ENCODE measurements around the gene PCMT1. TPM values are rescaled to one million over a fixed set of nuclear protein-coding genes. Genes with fewer than 3 reads are reported as not detected.

Gene PCMT1
- total and polyA plus RNA-seq, 2 of the 13 experiments (the other 11 are each of a cell fraction or from before 2014, with no cell fraction given) = 112 to 169 TPM

GRCh38 chr6:149717588-149718458 is 31.7 kb upstream of the PCMT1 start, which contains the start of gene LATS1 (continued):
- TF ChIP-seq, protein P1, sequence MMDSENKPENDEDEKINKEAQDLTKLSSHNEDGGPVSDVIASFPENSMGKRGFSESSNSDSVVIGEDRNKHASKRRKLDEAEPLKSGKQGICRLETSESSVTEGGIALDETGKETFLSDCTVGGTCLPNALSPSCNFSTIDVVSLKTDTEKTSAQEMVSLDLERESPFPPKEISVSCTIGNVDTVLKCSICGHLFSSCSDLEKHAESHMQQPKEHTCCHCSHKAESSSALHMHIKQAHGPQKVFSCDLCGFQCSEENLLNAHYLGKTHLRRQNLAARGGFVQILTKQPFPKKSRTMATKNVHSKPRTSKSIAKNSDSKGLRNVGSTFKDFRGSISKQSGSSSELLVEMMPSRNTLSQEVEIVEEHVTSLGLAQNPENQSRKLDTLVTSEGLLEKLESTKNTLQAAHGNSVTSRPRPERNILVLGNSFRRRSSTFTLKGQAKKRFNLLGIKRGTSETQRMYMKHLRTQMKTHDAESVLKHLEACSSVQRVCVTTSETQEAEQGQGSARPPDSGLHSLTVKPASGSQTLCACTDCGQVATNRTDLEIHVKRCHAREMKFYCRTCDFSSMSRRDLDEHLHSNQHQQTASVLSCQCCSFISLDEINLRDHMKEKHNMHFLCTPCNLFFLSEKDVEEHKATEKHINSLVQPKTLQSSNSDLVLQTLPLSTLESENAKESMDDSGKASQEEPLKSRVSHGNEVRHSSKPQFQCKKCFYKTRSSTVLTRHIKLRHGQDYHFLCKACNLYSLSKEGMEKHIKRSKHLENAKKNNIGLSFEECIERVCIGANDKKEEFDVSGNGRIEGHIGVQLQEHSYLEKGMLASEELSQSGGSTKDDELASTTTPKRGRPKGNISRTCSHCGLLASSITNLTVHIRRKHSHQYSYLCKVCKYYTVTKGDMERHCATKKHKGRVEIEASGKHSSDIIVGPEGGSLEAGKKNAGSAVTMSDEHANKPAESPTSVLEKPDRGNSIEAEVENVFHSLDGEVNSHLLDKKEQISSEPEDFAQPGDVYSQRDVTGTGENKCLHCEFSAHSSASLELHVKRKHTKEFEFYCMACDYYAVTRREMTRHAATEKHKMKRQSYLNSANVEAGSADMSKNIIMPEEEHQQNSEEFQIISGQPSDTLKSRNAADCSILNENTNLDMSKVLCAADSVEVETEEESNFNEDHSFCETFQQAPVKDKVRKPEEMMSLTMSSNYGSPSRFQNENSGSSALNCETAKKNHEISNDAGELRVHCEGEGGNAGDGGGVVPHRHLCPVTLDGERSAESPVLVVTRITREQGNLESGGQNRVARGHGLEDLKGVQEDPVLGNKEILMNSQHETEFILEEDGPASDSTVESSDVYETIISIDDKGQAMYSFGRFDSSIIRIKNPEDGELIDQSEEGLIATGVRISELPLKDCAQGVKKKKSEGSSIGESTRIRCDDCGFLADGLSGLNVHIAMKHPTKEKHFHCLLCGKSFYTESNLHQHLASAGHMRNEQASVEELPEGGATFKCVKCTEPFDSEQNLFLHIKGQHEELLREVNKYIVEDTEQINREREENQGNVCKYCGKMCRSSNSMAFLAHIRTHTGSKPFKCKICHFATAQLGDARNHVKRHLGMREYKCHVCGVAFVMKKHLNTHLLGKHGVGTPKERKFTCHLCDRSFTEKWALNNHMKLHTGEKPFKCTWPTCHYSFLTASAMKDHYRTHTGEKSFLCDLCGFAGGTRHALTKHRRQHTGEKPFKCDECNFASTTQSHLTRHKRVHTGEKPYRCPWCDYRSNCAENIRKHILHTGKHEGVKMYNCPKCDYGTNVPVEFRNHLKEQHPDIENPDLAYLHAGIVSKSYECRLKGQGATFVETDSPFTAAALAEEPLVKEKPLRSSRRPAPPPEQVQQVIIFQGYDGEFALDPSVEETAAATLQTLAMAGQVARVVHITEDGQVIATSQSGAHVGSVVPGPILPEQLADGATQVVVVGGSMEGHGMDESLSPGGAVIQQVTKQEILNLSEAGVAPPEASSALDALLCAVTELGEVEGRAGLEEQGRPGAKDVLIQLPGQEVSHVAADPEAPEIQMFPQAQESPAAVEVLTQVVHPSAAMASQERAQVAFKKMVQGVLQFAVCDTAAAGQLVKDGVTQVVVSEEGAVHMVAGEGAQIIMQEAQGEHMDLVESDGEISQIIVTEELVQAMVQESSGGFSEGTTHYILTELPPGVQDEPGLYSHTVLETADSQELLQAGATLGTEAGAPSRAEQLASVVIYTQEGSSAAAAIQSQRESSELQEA (CRISPR knock-in tag; IDR thresholded peaks at IDR 0.05; ENCODE audit: not compliant biosample characterization) = peak; percentile 99
- TF ChIP-seq TRIM24 (CRISPR knock-in tag; IDR thresholded peaks at IDR 0.05) = 0 out of 2 replicates have a peak, but pooled peaks have one; percentile 11
- TF ChIP-seq ZNF263 (CRISPR knock-in tag; IDR thresholded peaks at IDR 0.05) = 0 out of 2 replicates have a peak, but pooled peaks have one; percentile 13
- TF ChIP-seq RFX3 (CRISPR knock-in tag; IDR thresholded peaks at IDR 0.05) = no peak
- peak; percentile 78 for TF ChIP-seq ZNF281 (CRISPR knock-in tag; IDR thresholded peaks at IDR 0.05; ENCODE audit: borderline replicate concordance)
- TF ChIP-seq ZNF619 (CRISPR knock-in tag; IDR thresholded peaks at IDR 0.05) = peak; percentile 91
- TF ChIP-seq ZNF773 (CRISPR knock-in tag; IDR thresholded peaks at IDR 0.05; ENCODE audit: borderline replicate concordance) = no peak
- peak; percentile 98 for TF ChIP-seq ZNF883 (CRISPR knock-in tag; IDR thresholded peaks at IDR 0.05; ENCODE audit: not compliant biosample characterization)
- TF ChIP-seq ZNF362 (CRISPR knock-in tag; IDR thresholded peaks at IDR 0.05; ENCODE audit: borderline replicate concordance) = peak; percentile 54; the same call in 1 of the 2 replicates
- TF ChIP-seq ZNF34 (CRISPR knock-in tag; IDR thresholded peaks at IDR 0.05; ENCODE audit: borderline replicate concordance) = 0 out of 2 replicates have a peak, but pooled peaks have one; percentile 76
- 0 out of 2 replicates have a peak, but pooled peaks have one; percentile 32 for TF ChIP-seq HNRNPL (IDR thresholded peaks at IDR 0.05; ENCODE audit: low read depth, low read length)
- peak; percentile 71; the same call in 1 of the 2 replicates for TF ChIP-seq SIN3A (IDR thresholded peaks at IDR 0.05; ENCODE audit: borderline replicate concordance, low read depth, low read length)
- no peak; the same call in 1 of the 2 replicates for TF ChIP-seq TOPORS (CRISPR knock-in tag; IDR thresholded peaks at IDR 0.05)
- no peak for TF ChIP-seq SP1 (IDR thresholded peaks at IDR 0.05)
- TF ChIP-seq SP1 (CRISPR knock-in tag; IDR thresholded peaks at IDR 0.05) = peak; percentile 26
- no peak for TF ChIP-seq IKZF1 (IDR thresholded peaks at IDR 0.05)
- TF ChIP-seq FOXJ3 (CRISPR knock-in tag; IDR thresholded peaks at IDR 0.05; ENCODE audit: borderline replicate concordance) = no peak
